Jurkat, Clone E6-1 (cell line): ENCODE results near the gene NPTX1.

ENCODE experiments used
- DNase-seq: peaks from one replicate; pipeline ENCODE4 v3.0.0-alpha.2; 2011; ENCODE audit warnings: low read depth, low spot score
- H3K4me3 ChIP-seq: 2 replicates; pipeline ENCODE4 v1.5.1; 2011; ENCODE audit warnings: mild to moderate bottlenecking, low read length, control low read depth, moderate library complexity

The NPTX1 gene

DNA sequence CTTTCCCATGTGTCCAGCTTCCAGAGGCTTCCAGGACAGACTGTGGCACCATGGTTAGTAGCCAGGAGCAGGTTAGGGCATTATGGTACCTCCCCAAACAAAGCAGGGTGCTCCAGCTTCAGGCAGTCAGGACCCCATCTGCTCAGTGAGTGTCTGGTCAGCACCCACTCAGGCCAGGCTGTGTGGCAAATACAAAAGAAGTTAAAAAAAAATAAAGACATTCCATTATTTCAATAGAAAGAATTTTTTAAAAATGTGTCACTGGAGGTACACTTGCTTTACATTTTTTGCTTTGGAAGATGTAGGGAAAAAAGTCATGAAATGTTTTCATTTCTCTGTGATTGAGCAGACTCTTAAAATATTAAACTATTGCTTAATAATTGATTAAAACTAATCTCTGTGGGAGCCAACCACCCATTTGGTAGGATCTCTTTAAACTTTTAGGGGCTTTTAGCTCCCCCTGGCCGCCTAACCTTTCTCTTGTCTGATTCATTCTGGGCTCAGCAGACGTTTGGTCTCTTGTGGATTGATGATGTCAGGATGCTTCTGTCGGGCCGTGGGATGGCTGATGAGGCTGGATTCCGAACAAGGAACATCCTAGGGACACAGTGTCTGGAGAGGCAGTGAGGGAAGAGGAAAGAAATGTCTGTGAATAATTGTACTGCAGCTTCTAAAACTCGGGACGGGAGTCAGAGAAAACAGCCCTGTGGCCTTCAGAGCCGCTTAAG, 28.4 kb upstream of the NPTX1 start:
- H3K4me3 ChIP-seq = no peak overlapping the region
- DNase-seq = no peak

DNA sequence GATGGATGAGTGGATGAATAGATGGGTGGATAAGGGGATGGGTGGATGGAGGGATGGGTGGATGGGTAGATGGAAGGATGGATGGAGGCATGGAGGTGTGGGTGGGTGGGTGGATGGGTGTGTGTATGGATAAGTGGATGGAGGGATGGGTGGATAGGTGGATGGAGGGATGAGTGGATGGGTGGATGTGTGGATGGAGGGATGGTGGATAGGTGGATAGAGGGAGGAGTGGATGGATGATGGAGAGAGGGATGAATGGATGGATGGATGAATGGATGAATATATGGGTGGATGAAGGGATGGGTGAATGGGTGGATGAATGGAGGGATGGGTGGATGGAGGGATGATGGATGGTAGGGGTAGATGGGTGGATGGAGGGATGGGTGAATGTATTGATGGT, 27.5 kb upstream of the NPTX1 start:
- DNase-seq = no peak

DNA sequence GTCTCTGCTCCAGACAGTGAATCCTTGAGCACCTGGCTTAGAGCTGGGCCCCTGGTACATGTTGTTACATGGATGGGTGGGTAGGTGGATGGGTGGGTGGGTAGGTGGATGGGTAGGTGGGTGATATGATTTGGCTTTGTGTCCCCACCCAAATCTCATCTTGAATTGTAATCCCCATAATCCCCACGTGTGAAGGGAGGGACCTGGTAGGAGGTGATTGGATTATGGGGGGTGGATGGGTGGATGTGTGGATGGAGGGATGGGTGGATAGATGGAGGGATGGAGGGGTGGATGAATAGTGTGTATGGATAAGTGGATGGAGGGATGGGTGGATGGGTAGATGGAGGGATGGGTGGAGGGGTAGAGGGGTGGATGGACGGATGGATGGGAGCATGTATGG, 26.6 kb upstream of the NPTX1 start:
- no peak overlapping the region for H3K4me3 ChIP-seq
- no peak for DNase-seq

More for the DNA sequence above, 27.5 kb upstream of the NPTX1 start:
- no peak overlapping the region for H3K4me3 ChIP-seq

DNA sequence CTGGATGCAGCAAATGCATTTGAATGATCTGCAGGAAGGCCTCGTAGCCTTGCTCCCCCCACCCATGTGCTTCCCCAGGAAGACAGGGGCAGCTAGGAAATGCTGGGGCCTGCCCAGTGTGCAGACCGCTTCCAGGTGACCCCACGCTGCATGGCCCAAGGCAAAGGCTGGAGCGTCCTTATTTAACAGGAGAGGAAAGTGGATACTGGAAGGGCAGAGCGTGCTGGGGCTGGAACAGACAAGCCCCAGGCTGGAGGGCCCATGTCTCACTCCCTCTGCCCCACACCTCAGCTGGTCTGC, 26.1 kb upstream of the NPTX1 start:
- DNase-seq = no peak
- no peak overlapping the region for H3K4me3 ChIP-seq

- no peak for DNase-seq
- H3K4me3 ChIP-seq = no peak overlapping the region
These were observed 25.6 kb upstream of the NPTX1 start for GRCh38 chr17:80501741-80502577.

- no peak overlapping the region for H3K4me3 ChIP-seq
- DNase-seq = no peak
These were observed 23.7 kb upstream of the NPTX1 start for GRCh38 chr17:80499961-80500665.

GRCh38 chr17:80499560-80499959, 23.2 kb upstream of the NPTX1 start:
- no peak overlapping the region for H3K4me3 ChIP-seq
- no peak for DNase-seq

DNA sequence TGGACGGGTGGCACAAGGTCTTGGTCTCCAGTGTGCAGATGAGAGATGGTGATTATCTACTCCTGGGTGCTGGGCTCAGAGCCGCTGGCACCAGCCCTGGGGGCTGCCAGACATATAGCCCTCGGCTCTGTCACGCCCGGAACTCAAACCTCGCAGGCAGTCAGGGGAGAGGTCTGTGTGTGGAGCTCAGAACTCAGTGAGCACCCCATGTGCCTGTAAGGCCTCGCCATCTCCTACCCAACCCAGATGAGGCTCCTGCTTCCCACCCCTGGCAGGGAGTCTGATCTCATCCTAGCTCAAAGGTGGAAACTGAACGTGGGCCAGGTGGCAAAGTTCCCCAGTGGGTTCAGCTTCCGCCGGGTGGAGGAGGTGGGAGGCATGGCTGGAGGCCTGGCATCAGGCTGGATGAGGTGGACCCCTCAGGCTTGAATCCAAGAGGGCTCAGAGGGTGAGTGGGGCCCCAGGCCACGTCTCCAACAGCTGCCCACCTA, 22.6 kb upstream of the NPTX1 start:
- no peak for DNase-seq
- no peak overlapping the region for H3K4me3 ChIP-seq

DNA sequence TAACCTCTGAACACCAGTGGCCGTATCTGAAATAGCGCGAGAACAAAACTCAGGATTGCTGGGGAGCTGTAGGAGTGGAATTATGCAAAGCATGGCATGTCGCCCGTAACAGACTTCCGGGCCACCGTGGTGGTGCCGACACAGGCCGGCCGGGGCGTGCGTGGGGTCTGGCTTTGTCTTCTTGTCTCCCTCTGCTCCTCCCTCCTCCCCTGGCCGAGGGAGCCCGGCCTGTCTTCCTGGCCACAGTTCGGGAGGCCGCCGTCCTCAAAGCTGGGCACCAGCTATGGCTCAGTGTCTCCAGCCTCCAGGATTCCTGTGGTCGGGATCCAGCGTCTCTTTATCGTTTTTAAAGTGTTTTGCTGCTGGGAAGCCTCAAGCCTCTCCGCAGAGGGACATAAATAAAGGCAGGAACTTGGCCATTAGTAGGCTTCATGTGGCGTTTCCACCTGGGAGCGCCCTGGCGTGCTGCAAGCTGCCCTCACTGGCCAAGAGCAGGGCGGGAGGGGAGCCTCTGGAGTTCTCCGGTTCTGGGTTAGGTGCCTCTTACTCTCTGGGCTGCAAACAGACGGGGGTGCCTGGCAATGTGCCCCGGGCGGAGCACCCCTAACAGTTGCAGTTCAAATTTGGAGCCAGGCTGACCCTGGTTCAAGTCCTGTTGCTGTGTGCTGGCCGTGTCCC, 22.0 kb upstream of the NPTX1 start:
- H3K4me3 ChIP-seq = no peak overlapping the region
- DNase-seq = no peak

- peak; percentile 45 for DNase-seq
- no peak overlapping the region for H3K4me3 ChIP-seq
These were observed 21.4 kb upstream of the NPTX1 start for GRCh38 chr17:80497726-80498241.

- H3K4me3 ChIP-seq = no peak overlapping the region
- DNase-seq = no peak
These were observed 18.1 kb upstream of the NPTX1 start for GRCh38 chr17:80494547-80494946.

DNA sequence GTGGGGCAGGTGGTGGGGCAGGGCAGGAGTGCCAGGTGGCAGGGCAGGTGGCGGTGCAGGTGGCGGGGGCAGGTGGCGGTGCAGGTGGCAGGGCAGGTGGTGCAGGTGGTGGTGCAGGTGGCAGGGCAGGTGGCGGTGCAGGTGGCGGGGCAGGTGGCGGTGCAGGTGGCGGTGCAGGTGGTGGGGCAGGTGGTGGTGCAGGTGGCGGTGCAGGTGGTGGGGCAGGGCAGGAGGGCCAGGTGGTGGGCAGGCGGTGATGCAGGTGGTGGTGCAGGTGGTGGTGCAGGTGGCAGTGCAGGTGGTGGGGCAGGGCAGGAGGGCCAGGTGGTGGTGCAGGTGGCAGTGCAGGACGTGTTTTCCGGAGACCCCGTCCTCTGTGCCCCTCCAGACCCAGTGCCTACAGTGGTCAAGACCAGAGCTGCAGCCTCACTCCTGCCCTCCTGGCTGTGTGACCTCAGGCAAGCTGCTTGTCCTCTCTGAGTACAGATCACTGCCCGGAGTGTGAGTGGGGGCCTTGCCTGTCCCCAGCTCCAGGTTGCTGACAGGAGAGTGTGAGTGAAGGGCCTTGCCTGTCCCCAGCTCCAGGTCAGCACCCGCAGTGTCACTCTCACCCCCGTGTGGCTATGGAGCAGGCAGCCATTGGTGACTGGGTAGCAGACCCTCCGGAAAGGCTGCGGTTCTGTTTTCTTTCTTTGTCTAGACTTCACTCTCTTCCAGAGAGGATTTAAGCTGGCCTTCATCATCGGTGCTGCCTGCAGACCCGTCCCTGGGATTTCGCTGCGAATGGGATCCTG, 16.1 kb upstream of the NPTX1 start:
- DNase-seq = no peak
- H3K4me3 ChIP-seq = no peak overlapping the region

DNA sequence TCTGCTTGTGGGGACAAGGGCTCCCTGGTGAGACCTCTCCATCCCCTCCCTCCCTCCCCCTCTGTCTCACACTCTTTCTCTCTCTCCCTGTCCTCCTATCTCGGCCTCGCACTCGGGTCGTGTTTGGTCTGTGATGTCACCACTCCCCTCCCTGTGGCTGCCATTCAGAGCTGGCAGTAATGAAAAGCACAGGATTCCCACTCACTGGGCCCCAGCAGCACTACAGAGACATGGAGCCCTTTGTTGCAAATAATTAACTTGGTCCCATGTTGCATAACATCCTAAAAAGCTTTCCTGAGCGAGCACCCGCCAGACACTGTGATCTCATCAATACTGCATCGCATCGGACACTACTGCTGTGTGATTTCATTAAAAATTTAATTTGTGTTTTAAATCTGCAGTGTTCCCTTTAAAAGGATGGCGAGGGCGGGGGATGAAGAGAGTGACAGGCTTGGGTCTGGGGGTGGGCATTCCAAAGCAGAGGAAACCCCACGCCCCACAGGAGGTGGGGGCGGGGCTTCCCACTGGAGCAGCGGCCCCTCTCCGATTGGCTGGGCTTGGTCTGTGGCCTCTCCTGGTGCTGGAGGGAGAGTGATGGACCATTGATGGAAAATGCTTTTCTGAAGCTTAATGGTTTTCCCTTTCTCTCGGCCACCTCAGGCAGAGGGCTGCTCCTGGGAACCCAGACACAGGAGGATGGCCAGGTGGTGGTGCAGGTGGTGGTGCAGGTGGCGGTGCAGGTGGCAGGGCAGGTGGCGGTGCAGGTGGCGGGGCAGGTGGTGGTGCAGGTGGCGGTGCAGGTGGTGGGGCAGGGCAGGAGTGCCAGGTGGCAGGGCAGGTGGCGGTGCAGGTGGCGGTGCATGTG, 15.3 kb upstream of the NPTX1 start:
- H3K4me3 ChIP-seq = no peak overlapping the region
- DNase-seq = no peak

GRCh38 chr17:80487511-80487910, 11.1 kb upstream of the NPTX1 start:
- H3K4me3 ChIP-seq = no peak overlapping the region
- DNase-seq = no peak

GRCh38 chr17:80486692-80487091, 10.3 kb upstream of the NPTX1 start:
- H3K4me3 ChIP-seq = no peak overlapping the region
- no peak for DNase-seq

- peak; percentile 51 for DNase-seq
- H3K4me3 ChIP-seq = no peak overlapping the region
These were observed 9.4 kb upstream of the NPTX1 start for GRCh38 chr17:80485846-80486245.

DNA sequence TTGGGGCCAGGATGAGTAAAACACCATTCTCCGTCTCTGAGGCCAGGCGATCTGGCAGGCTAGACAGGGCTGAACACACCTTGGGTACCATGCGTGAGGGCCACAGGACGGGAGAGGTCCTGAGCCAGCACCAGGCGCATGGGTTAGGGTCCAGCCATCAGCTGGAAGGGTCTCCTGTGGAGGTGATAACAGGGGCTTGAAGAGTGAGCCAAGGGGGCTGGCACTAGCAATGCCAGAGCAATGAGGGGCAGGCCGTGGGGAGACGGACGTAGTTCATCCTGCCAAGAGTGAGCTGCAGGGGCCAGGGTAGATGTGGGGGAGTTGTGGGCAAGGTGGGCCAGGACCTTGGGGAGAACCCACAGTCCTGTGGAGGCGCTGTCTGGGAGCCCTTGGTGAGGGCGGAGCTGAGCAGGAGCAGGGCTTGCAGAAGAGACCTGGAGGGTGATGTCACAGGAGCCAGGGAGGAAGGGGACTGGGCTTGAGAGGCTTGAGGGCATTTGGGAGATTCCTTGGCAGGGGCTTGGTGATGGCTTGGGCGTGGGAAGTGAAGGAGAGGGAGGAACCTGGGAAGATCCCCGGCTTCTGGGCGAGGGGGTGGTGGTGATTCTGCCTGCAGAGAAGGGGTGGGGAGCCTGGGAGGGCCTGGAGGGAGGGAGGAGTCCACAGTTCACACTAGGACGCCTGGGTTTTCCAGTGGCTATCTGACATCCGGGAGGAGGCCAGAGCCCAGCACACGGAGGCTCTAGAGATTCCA, 6.3 kb upstream of the NPTX1 start:
- no peak for DNase-seq
- no peak overlapping the region for H3K4me3 ChIP-seq
